A549 (cell line): ENCODE data around the gene ARFIP1.

Experiments
- CHD4 ChIP-seq: fragments of 200-600 bp; sonication (generic); IDR thresholded peaks from 2 replicates; pipeline ENCODE4 v1.6.1; 2016; ENCODE audit warnings: antibody characterized with exemption, mild to moderate bottlenecking, borderline replicate concordance
- ESRRA ChIP-seq: fragments of 150-350 bp; IDR thresholded peaks from 2 replicates; pipeline ENCODE4 v1.6.1; 2014; ENCODE audit warnings: mild to moderate bottlenecking, low read length, borderline replicate concordance
- MAZ ChIP-seq: fragments of 150-350 bp; IDR thresholded peaks from 2 replicates; pipeline ENCODE4 v1.6.1; 2014; ENCODE audit warnings: antibody characterized with exemption, low read depth, low read length, borderline replicate concordance
- TF ChIP-seq, protein P1 (sequence below): fragments of >200 bp; sonication (Bioruptor Twin); formaldehyde crosslinking; IDR thresholded peaks from 3 replicates; pipeline ENCODE4 v1.5.1; 2016
- TF ChIP-seq, protein P2 (sequence below): fragments of >200 bp; sonication (Bioruptor Twin); formaldehyde crosslinking; IDR thresholded peaks from 3 replicates; pipeline ENCODE4 v1.6.1; 2016
- TF ChIP-seq, protein P3 (sequence below): IDR thresholded peaks from 2 replicates; pipeline ENCODE4 v1.6.1; 2012

DNA sequence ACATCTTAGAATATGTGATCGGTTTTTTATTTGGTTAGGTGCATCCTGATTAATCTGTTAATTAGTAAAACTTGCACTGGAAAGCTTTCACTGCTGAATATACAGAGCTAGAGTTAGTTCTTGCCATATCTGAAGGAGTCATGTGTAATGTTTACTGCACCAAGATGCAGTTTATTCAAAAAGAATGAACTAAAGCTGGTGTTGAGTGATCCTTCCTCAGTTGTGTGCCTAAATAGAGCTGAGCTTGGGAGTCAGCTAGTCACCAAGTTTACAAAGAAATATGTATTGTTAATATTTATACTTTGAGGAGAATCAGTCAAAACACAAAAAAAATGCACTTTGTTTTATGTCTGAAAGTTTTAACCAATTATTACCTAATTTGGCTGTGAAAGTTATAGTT lies 102.2 kb downstream of the ARFIP1 start:
- TF ChIP-seq ESRRA, result no peak
- no peak for TF ChIP-seq CHD4
- TF ChIP-seq, protein P1, sequence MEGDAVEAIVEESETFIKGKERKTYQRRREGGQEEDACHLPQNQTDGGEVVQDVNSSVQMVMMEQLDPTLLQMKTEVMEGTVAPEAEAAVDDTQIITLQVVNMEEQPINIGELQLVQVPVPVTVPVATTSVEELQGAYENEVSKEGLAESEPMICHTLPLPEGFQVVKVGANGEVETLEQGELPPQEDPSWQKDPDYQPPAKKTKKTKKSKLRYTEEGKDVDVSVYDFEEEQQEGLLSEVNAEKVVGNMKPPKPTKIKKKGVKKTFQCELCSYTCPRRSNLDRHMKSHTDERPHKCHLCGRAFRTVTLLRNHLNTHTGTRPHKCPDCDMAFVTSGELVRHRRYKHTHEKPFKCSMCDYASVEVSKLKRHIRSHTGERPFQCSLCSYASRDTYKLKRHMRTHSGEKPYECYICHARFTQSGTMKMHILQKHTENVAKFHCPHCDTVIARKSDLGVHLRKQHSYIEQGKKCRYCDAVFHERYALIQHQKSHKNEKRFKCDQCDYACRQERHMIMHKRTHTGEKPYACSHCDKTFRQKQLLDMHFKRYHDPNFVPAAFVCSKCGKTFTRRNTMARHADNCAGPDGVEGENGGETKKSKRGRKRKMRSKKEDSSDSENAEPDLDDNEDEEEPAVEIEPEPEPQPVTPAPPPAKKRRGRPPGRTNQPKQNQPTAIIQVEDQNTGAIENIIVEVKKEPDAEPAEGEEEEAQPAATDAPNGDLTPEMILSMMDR, result no peak
- TF ChIP-seq, protein P2, sequence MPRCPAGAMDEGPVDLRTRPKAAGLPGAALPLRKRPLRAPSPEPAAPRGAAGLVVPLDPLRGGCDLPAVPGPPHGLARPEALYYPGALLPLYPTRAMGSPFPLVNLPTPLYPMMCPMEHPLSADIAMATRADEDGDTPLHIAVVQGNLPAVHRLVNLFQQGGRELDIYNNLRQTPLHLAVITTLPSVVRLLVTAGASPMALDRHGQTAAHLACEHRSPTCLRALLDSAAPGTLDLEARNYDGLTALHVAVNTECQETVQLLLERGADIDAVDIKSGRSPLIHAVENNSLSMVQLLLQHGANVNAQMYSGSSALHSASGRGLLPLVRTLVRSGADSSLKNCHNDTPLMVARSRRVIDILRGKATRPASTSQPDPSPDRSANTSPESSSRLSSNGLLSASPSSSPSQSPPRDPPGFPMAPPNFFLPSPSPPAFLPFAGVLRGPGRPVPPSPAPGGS, result no peak
- TF ChIP-seq, protein P3, sequence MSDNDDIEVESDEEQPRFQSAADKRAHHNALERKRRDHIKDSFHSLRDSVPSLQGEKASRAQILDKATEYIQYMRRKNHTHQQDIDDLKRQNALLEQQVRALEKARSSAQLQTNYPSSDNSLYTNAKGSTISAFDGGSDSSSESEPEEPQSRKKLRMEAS, result no peak
- no peak for TF ChIP-seq MAZ
